A673 (cell line): ENCODE results near the gene PBX1. TPM values are rescaled to one million over a fixed set of nuclear protein-coding genes. Genes with fewer than 3 reads are reported as not detected.

Experiments
- BruUV-seq: library from RNA; stranded (reverse); fragments of 400-500 nt; replicated peaks from 2 replicates; lab custom pipeline; 2021; lab: Mats Ljungman, UMichigan
- CTCF ChIA-PET: fragments of 300-600 bp; sonication (Branson Sonifier 250); formaldehyde crosslinking; loops from one replicate; lab custom pipeline; 2022; ENCODE audit warnings: antibody characterized with exemption; lab: Charles Lee
- POLR2A ChIA-PET: fragments of 300-600 bp; sonication (Branson Sonifier 250); formaldehyde crosslinking; loops from one replicate; lab custom pipeline; 2022; ENCODE audit warnings: antibody characterized with exemption; ENCODE audit not compliant: low non-redundant PET; lab: Charles Lee
- DNase-seq: peaks from one replicate; pipeline ENCODE4 v3.0.0-alpha.2; 2015; ENCODE audit warnings: low spot score
- H3K27ac ChIP-seq: fragments of 200-600 bp; sonication (generic); 2 replicates; pipeline ENCODE4 v1.5.1; 2016; ENCODE audit warnings: mixed run types, low read depth, mild to moderate bottlenecking, mixed read lengths, antibody characterized with exemption, low read length; ENCODE audit not compliant: poor library complexity, severe bottlenecking
- H3K27me3 ChIP-seq: fragments of 200-600 bp; sonication (generic); replicated peaks from 2 replicates; pipeline ENCODE4 v1.6.1; 2017; ENCODE audit warnings: mixed run types, low read depth, mild to moderate bottlenecking, mixed read lengths, antibody characterized with exemption, low read length; ENCODE audit not compliant: insufficient read depth, poor library complexity
- H3K36me3 ChIP-seq: fragments of 200-600 bp; sonication (generic); 2 replicates; pipeline ENCODE4 v1.6.1; 2016; ENCODE audit warnings: mixed run types, mild to moderate bottlenecking, mixed read lengths, antibody characterized with exemption, low read length; ENCODE audit not compliant: insufficient read depth, poor library complexity, severe bottlenecking
- H3K4me1 ChIP-seq: fragments of 200-600 bp; sonication (generic); 2 replicates; pipeline ENCODE4 v1.6.1; 2017; ENCODE audit warnings: mixed run types, mild to moderate bottlenecking, mixed read lengths, antibody characterized with exemption, low read length; ENCODE audit not compliant: insufficient read depth, poor library complexity, severe bottlenecking
- H3K4me3 ChIP-seq: fragments of 200-600 bp; sonication (generic); 2 replicates; pipeline ENCODE4 v1.5.1; 2016; ENCODE audit warnings: low read depth, mixed run types, mild to moderate bottlenecking, mixed read lengths, low read length; ENCODE audit not compliant: poor library complexity, severe bottlenecking
- H3K9me3 ChIP-seq: fragments of 200-600 bp; sonication (generic); 2 replicates; pipeline ENCODE4 v1.6.1; 2016; ENCODE audit warnings: mixed run types, low read depth, mild to moderate bottlenecking, mixed read lengths, antibody characterized with exemption, low read length; ENCODE audit not compliant: poor library complexity, severe bottlenecking
- CTCF ChIP-seq: fragments of 300-800, 200-600 bp; sonication (generic); conservative IDR thresholded peaks from 2 replicates; pipeline ENCODE4 v1.5.1; 2017; ENCODE audit warnings: low read depth, mild to moderate bottlenecking, antibody characterized with exemption, low read length, moderate library complexity, mixed read lengths
- EZH2 ChIP-seq: fragments of 200-600 bp; sonication (generic); IDR thresholded peaks from 2 replicates; pipeline ENCODE4 v1.6.1; 2017; ENCODE audit warnings: borderline replicate concordance, low read depth, mild to moderate bottlenecking, mixed read lengths, antibody characterized with exemption, low read length; ENCODE audit not compliant: poor library complexity, severe bottlenecking
- intact Hi-C: fragments of 100-400 bp; cut with micrococcal nuclease; formaldehyde crosslinking; loops from one replicate; pipeline ENCODE4 v1.10.0; 2022; ENCODE audit not compliant: unreplicated experiment
- total RNA-seq: library from RNA; stranded (reverse); gene quantifications from 2 replicates; pipeline ENCODE4 v1.2.3, GENCODE V29; 2021

Gene PBX1
- total RNA-seq, 1 experiment from 2014 or later = 51.5 TPM

DNA sequence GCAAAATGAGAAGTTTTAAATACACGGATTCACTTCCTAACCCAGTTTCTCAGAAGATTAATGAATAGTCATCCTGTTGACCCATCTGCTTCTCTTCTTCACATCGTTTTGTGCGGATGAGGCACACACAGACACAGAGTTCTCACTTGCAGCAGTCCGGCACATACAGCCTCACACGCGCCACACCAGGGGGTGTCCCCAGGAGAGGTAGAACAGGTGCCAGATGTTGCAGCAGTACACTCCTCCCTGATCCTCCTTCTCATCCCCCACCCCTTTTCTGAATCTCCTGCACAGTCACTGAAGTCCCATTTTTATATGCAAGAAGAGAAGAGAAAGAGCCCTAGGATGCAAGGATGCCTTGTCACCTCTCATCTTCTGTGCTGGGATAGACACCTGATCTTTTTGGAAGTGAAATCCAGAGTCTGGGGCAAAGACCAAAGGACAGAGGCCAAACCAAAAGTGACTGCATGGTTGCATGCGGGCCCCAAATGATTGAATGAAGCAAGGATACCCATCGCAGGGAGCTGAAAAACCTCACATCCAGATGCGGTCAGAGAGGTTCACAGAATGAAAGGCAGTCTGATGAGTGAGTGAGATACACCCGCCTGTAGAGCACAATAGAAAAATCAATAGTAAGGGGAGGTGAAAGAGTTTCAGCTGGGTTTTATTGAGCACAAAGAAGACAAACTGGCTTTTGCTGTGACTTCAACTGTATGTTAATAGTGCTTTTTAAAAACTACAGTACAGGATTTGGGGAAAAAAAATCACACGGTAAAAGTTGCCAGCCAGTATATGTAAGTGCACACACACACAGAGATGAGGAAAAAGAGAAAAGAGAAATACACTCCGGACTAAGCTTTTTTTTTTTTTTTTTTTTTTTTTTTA lies 28.9 kb downstream of the PBX1 start:
- H3K4me1 ChIP-seq = peaks cover 26% of the 10 kb centered on the region
- BruUV-seq = no TSS peak
- ChIA-PET CTCF (interaction anchor here (0.6 kb wide), 1 partner anchor 13 kb away, joined by 7 read pairs; no protein-coding TSS in a partner anchor), POLR2A (no interaction called here)
- no peaks in the 10 kb centered on the region for H3K9me3 ChIP-seq
- no peaks in the 10 kb centered on the region for H3K36me3 ChIP-seq
- H3K27ac ChIP-seq = peak overlapping the region; percentile 48
- no peak overlapping the region for H3K4me3 ChIP-seq
- no peaks in the 10 kb centered on the region for H3K27me3 ChIP-seq
- intact Hi-C loops = no loop called here
- no peak for TF ChIP-seq EZH2
- TF ChIP-seq CTCF = no peak
- no peak for DNase-seq

DNA sequence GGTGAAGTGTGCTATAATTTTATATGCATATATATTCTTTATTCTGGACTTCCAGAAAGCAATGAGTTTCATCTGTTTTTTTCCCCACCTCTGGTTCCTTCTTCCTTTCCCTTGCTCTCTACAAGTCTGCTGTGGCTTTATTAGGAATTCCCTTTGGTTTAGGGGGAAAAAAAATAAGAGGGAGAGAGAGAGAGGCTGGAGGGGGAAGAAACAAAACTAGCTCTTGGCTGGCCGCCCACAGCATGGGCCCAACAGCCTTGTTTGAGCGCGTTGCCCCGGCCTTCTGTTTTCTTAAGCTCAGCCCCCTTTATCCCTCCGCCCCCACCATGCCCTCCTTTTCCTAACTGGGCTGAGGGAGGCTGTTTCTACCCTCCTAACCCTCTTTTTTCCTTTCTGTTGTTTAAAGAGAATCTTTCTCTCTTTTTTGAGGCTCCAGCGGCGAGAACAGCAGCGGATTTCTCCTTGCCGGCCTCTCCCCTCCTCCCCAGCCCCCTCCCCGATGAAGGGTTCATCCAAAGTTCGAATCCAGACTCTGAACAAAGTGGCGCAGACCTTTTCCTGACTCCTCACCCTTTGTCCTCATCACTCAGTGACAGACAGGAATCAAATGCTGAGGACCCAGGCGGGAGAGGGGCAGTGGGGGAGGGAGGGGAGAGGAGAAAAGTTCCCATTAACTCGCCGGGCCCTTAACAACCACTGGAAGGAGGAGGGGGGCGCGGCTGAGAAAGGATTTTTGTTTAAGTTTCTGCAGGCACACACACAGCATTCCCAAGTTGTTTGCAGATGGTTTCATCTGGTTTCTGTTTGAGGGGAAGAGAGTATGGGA lies 29.7 kb downstream of the PBX1 start:
- Histone ChIP-seq H3K4me1 (peaks cover 26% of the 10 kb centered on the region), H3K4me3 (no peak overlapping the region), H3K36me3 (no peaks in the 10 kb centered on the region), H3K9me3 (no peaks in the 10 kb centered on the region), H3K27me3 (no peaks in the 10 kb centered on the region), H3K27ac (peak overlapping the region; percentile 48)
- DNase-seq = peak; percentile 67
- intact Hi-C loops = no loop called here
- POLR2A ChIA-PET = no interaction called here
- no TSS peak for BruUV-seq
- TF ChIP-seq EZH2 = no peak
- TF ChIP-seq CTCF = no peak
- CTCF ChIA-PET = interaction anchor here (0.6 kb wide), 1 partner anchor 14 kb away, joined by 7 read pairs; no protein-coding TSS in a partner anchor

- no peaks in the 10 kb centered on the region for H3K36me3 ChIP-seq
- no peaks in the 10 kb centered on the region for H3K9me3 ChIP-seq
- no peak for DNase-seq
- TF ChIP-seq CTCF (no peak), EZH2 (no peak)
- BruUV-seq = no TSS peak
- ChIA-PET POLR2A (no interaction called here), CTCF (no interaction called here)
- H3K4me3 ChIP-seq = no peak overlapping the region
- no peaks in the 10 kb centered on the region for H3K27me3 ChIP-seq
- H3K27ac ChIP-seq = no peak overlapping the region
- intact Hi-C loops = no loop called here
- H3K4me1 ChIP-seq = peaks cover 26% of the 10 kb centered on the region
Observed at GRCh38 chr1:164589408-164589807, 30.4 kb downstream of the PBX1 start.
